ENCODE results near the gene APLP1. TPM values are rescaled to one million over a fixed set of nuclear protein-coding genes. Genes with fewer than 3 reads are reported as not detected.
A peak's percentile ranks its signal among the peaks of the same experiment; 100 is the strongest.

The APLP1 gene
- total RNA-seq, 6 experiments from 2014 or later: 24.3 to 39.7 (median 38.1) TPM

- Mint-ChIP-seq H3K4me1 (ENCODE audit: low read depth) (peaks cover 9% of the 10 kb centered on the region), H3K9me3 (no peaks in the 10 kb centered on the region), H3K27ac (peak overlapping the region; percentile 57), H3K27me3 (ENCODE audit: insufficient read depth) (peaks cover 5% of the 10 kb centered on the region), H3K4me3 (no peak overlapping the region), H3K36me3 (ENCODE audit: low read depth) (no peaks in the 10 kb centered on the region)
- 0 out of 2 replicates have a peak, but pooled peaks have one; percentile 5 for TF ChIP-seq CTCF (IDR thresholded peaks at IDR 0.05)
- peak; percentile 92 for DNase-seq
Observed at GRCh38 chr19:35879770-35880317, 11.5 kb downstream of the APLP1 start.

- no peak overlapping the region for H3K4me3 Mint-ChIP-seq
- H3K36me3 Mint-ChIP-seq (ENCODE audit: low read depth): peaks cover 5% of the 10 kb centered on the region
- no peaks in the 10 kb centered on the region for H3K9me3 Mint-ChIP-seq
- DNase-seq: peak; percentile 82
- no peak overlapping the region for H3K27ac Mint-ChIP-seq
- peaks cover 9% of the 10 kb centered on the region for H3K4me1 Mint-ChIP-seq (ENCODE audit: low read depth)
- H3K27me3 Mint-ChIP-seq (ENCODE audit: insufficient read depth): peaks cover 5% of the 10 kb centered on the region
- TF ChIP-seq CTCF (IDR thresholded peaks at IDR 0.05): peak; percentile 76
Observed at GRCh38 chr19:35882114-35882832, 13.9 kb downstream of the APLP1 start.

- peaks cover 9% of the 10 kb centered on the region for H3K4me1 Mint-ChIP-seq (ENCODE audit: low read depth)
Observed at GRCh38 chr19:35883882-35884281, 15.5 kb downstream of the APLP1 start.

GRCh38 chr19:35885225-35885738 lies 16.9 kb downstream of the APLP1 start:
- DNase-seq: no peak
- H3K9me3 Mint-ChIP-seq: no peaks in the 10 kb centered on the region
- H3K4me1 Mint-ChIP-seq (ENCODE audit: low read depth): no peaks in the 10 kb centered on the region
- H3K27ac Mint-ChIP-seq: no peak overlapping the region
- no peak for TF ChIP-seq CTCF (IDR thresholded peaks at IDR 0.05)
- no peak overlapping the region for H3K4me3 Mint-ChIP-seq
- no peaks in the 10 kb centered on the region for H3K27me3 Mint-ChIP-seq (ENCODE audit: insufficient read depth)
- H3K36me3 Mint-ChIP-seq (ENCODE audit: low read depth): peaks cover 27% of the 10 kb centered on the region

More at GRCh38 chr19:35883882-35884281, 15.5 kb downstream of the APLP1 start:
- H3K27me3 Mint-ChIP-seq (ENCODE audit: insufficient read depth): no peaks in the 10 kb centered on the region; the same call in 1 of the 2 replicates
- H3K4me3 Mint-ChIP-seq: no peak overlapping the region
- TF ChIP-seq CTCF (IDR thresholded peaks at IDR 0.05): no peak
- no peak for DNase-seq
- H3K9me3 Mint-ChIP-seq: no peaks in the 10 kb centered on the region
- no peak overlapping the region for H3K27ac Mint-ChIP-seq
- H3K36me3 Mint-ChIP-seq (ENCODE audit: low read depth): peaks cover 15% of the 10 kb centered on the region

- no peaks in the 10 kb centered on the region for H3K27me3 Mint-ChIP-seq (ENCODE audit: insufficient read depth)
- H3K27ac Mint-ChIP-seq: no peak overlapping the region
- DNase-seq: no peak
- peaks cover 28% of the 10 kb centered on the region for H3K36me3 Mint-ChIP-seq (ENCODE audit: low read depth)
- H3K4me1 Mint-ChIP-seq (ENCODE audit: low read depth): no peaks in the 10 kb centered on the region
- no peak for TF ChIP-seq CTCF (IDR thresholded peaks at IDR 0.05)
- no peak overlapping the region for H3K4me3 Mint-ChIP-seq
- no peaks in the 10 kb centered on the region for H3K9me3 Mint-ChIP-seq
Observed at GRCh38 chr19:35885904-35886303, 17.5 kb downstream of the APLP1 start.
